ENCODE measurements around the gene OSBPL6.

DNA sequence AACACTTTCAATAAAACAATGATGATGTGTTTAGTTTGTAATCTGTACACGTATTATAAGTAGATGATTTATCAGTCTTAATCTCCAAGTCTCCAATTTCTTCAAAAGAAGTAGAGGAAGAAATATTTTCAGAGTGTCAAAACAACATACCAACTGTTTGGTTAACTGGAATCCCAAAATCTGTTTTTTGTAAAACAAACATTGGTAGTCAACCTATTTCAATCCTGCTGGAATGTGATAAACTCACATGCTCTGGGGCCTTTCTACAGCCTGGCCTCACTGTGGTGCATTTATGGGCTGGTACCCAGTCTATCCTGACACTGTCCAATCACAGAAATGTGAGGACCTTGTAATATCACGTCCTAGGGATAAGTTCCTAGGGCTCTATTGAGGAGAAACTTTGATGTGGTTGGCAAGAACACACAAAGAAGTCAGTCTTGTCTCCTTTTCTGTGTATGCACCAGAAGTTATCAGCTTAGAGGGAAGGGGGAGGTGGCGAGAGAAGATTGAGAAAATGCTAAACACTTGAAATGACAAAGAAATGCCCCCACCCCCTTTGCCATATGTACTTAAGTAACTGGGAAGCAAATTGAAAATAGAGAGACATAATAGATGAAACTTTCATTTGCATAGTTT is 209.5 kb downstream of the OSBPL6 start:
- TF ChIP-seq, protein P1, sequence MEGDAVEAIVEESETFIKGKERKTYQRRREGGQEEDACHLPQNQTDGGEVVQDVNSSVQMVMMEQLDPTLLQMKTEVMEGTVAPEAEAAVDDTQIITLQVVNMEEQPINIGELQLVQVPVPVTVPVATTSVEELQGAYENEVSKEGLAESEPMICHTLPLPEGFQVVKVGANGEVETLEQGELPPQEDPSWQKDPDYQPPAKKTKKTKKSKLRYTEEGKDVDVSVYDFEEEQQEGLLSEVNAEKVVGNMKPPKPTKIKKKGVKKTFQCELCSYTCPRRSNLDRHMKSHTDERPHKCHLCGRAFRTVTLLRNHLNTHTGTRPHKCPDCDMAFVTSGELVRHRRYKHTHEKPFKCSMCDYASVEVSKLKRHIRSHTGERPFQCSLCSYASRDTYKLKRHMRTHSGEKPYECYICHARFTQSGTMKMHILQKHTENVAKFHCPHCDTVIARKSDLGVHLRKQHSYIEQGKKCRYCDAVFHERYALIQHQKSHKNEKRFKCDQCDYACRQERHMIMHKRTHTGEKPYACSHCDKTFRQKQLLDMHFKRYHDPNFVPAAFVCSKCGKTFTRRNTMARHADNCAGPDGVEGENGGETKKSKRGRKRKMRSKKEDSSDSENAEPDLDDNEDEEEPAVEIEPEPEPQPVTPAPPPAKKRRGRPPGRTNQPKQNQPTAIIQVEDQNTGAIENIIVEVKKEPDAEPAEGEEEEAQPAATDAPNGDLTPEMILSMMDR (IDR thresholded peaks at IDR 0.05), result no peak
- no peak for TF ChIP-seq POLR2A (IDR thresholded peaks at IDR 0.05)

Data from heart left ventricle (tissue), 13 donors.